ENCODE measurements around the gene ATP5F1A.

DNA sequence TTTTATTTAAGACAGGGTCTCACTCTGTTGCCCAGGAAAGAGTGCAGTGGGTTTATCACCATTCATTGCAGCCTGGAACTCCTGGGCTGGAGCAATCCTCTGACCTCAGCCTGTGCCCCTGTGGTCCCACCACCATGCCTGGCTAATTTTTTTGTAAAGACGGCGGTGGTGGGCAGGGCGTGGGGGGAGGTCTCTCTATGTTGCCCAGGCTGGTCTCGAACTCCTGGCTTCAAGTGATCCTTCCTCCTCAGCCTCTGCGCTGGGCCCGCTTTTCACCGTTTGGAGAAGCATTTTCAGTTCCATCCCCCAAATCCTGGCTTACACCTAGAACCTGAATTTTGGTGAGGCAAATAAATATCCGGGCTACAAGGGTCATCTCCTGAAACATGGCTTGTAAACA, 1.4 kb upstream of the ATP5F1A start:
- TF ChIP-seq, protein P1, sequence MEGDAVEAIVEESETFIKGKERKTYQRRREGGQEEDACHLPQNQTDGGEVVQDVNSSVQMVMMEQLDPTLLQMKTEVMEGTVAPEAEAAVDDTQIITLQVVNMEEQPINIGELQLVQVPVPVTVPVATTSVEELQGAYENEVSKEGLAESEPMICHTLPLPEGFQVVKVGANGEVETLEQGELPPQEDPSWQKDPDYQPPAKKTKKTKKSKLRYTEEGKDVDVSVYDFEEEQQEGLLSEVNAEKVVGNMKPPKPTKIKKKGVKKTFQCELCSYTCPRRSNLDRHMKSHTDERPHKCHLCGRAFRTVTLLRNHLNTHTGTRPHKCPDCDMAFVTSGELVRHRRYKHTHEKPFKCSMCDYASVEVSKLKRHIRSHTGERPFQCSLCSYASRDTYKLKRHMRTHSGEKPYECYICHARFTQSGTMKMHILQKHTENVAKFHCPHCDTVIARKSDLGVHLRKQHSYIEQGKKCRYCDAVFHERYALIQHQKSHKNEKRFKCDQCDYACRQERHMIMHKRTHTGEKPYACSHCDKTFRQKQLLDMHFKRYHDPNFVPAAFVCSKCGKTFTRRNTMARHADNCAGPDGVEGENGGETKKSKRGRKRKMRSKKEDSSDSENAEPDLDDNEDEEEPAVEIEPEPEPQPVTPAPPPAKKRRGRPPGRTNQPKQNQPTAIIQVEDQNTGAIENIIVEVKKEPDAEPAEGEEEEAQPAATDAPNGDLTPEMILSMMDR (conservative IDR thresholded peaks at IDR 0.05): no peak
- no peak for TF ChIP-seq ZFX (IDR thresholded peaks at IDR 0.05)
